Posterior vena cava (tissue), 2 donors: ENCODE data around the gene BOK. TPM values are rescaled to one million over a fixed set of nuclear protein-coding genes. Genes with fewer than 3 reads are reported as not detected.
"Not testable (repeated sequence)": the region's sequence is repeated elsewhere in the genome, so short reads cannot be mapped to it uniquely, and the experiment has no call there.

ENCODE experiments used
- DNase-seq: peaks from one replicate; pipeline ENCODE4 v3.0.0-alpha.2; 2020; ENCODE audit warnings: low spot score
- intact Hi-C, 2 donors: fragments of 100-400 bp; cut with DNase I; formaldehyde crosslinking; loops; one replicate each; pipeline versions ENCODE4 v1.14.1 to v1.14.2; 2022 to 2023
- total RNA-seq, 2 donors: library from RNA; stranded (reverse); fragmentation: NEBNext Ultra II Directional; extraction: Animal tissue kit (Norgen Biotek cat#: 25700); gene quantifications; one replicate each; pipeline ENCODE4 v1.2.1, GENCODE V29; 2021
- donor health status: DM: yes; HTN: yes; CAD: no.
- donor health status: DM: yes; HTN: yes; CAD: no.

Gene BOK
- total RNA-seq, 2 donors from 2014 or later, result 20.1 to 29.7 TPM

GRCh38 chr2:241567776-241568175, 9.2 kb downstream of the BOK start:
- intact Hi-C loops, result no loop called here
- no peak for DNase-seq

DNA sequence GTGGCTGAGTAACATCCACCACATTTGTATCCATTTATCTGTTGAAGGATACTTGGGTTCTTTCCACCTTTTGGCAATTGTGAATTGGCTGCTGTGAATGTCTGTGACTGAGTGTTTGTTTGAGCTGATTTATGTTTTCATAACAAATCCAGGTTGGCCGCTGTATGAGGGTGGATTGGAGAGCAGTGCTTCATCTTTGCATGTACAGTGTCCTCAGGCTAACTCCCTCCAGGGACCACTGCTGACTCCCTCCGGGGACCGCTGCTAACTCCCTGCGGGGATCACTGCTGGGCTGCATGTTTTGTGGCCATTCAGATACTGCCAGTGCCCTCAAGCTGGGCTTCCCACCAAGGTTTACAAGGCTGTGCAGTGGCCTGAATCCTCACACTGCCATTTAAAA, 10.2 kb downstream of the BOK start:
- DNase-seq, result peak; percentile 62
- intact Hi-C loops, result no loop called here

DNA sequence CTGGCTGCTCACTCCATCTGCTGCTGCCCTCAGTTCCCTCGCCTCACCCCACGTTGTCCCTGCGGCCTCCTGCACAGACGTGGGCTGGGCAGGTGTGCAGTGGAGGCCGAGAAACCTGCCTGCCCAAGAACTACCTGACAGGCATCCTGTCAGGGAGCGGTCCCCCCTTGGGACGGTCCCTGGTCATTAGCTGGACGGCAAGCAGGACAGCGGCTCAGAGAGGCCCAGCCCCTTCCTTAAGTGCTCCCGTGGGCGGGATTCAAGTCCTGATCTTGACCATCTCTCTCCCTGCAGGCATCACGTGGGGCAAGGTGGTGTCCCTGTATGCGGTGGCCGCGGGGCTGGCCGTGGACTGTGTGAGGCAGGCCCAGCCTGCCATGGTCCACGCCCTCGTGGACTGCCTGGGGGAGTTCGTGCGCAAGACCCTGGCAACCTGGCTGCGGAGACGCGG, 11.3 kb downstream of the BOK start:
- DNase-seq, result peak; percentile 53
- intact Hi-C loops, result no loop called here

DNA sequence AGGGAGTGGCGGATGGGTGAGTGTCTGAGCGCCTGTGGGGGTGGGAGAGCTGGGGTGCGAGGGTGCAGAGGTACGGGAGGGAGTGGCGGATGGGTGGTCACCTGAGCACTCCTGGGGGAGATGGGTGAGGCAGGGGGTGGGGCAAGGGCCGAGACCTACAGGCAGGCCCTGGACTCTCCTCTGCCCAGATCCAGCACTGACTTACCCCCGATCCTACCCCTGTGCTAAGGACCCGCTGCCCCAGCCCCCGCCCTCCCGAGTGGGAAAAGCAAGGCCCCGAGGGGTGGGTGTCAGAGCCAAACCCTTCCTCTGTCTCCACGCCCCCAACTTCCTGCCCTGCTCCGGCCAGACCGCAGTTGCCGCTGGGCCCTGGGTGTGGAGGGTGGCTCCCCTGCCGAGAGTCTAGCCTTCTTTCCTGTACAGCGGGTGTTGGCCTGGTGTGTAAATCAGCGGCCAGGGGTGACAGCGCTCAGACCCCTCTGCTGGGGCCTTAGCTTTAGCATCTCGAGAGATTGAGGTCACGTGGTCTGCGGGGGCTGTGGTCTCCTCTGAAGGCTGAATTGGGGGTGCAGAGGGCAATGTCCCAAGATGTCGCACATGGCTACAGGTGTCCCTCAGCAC, 12.5 kb downstream of the BOK start:
- intact Hi-C loops, result no loop called here
- peak; percentile 64 for DNase-seq

DNA sequence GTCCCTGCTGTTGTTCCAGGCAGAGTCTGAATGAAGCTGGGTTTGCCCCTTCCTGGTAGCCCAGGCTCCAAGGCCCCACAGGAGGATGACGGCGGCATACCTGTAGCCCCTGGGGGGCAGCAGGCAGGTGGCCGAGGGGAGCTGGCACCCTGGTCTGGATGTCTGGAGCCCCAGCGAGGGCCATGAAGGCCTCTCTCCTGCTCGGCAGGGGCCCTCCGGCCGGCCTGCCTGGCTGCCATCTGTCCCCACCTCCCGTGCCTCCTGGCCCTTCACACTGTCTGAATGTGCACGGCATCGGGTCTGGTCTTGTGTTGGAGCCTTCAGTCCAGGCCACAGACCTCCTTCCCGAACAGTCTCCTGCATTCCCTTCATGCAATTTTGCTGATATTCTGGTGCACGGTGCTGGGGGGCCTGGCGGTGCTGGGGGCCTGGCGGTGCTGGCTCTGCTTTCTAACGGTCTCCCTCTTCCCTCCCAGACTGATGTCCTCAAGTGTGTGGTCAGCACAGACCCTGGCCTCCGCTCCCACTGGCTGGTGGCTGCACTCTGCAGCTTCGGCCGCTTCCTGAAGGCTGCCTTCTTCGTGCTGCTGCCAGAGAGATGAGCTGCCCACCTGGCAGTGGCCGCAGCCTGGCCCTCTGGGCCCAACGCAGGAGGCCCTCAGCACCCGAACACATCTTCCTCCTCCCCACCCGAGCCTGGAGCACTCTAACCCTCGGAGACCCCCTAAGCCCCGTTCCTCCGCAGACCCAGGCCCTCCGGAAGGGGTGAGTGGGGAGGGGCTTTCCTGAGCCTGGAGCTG, 13.5 kb downstream of the BOK start:
- intact Hi-C loops, result no loop called here
- peak; percentile 76 for DNase-seq

DNA sequence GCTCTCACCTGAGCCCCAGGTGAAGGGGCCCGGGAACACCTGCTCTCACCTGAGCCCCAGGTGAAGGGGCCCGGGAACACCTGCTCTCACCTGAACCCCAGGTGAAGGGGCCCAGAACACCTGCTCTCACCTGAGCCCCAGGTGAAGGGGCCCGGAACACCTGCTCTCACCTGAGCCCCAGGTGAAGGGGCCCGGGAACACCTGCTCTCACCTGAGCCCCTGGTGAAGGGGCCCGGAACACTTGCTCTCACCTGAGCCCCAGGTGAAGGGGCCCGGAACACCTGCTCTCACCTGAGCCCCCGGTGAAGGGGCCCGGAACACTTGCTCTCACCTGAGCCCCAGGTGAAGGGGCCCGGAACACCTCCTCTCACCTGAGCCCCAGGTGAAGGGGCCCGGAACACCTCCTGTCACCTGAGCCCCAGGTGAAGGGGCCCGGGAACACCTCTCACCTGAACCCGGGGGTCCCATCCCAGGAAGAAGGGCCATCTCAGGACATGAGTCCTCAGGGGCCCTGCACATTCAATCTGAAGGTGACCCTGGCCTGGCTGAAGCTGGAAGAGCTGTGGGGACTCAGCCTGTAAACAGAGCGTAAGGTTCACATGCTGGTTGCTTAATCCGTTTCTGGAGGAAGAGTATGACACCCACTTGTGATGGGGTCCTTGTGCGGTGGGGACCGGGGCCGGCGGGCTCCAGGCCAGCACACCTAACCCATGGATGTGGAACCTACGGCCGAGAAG, 14.5 kb downstream of the BOK start:
- DNase-seq, result peak; percentile 67
- intact Hi-C loops, result not testable (repeated sequence)

DNA sequence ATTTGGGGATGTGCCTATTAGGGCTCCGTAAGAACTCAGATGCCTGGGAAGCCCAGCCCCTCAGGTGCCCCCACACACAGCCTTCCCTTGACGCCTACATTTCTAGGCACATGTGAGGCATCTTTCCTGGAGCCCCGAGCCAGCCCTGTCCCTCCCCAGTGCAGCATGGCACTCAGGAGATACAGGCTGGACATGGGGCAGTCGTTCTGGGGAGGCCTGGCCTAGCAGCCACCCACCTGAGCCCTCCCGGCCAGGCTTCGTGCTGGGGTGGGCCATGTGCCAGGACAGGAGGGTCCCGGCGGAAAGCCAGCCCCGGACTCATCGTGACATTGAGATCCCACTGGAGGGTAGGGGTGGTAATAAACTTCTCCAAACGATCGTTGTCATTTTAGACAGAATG, 15.2 kb downstream of the BOK start:
- DNase-seq, result peak; percentile 64
- intact Hi-C loops, result no loop called here

GRCh38 chr2:241574911-241575623, 16.5 kb downstream of the BOK start:
- intact Hi-C loops, result loop anchor here in 1 of 2 donors (1.0 kb wide), 1 partner anchor 64 kb away; no protein-coding TSS in a partner anchor
- DNase-seq, result peak; percentile 42

DNA sequence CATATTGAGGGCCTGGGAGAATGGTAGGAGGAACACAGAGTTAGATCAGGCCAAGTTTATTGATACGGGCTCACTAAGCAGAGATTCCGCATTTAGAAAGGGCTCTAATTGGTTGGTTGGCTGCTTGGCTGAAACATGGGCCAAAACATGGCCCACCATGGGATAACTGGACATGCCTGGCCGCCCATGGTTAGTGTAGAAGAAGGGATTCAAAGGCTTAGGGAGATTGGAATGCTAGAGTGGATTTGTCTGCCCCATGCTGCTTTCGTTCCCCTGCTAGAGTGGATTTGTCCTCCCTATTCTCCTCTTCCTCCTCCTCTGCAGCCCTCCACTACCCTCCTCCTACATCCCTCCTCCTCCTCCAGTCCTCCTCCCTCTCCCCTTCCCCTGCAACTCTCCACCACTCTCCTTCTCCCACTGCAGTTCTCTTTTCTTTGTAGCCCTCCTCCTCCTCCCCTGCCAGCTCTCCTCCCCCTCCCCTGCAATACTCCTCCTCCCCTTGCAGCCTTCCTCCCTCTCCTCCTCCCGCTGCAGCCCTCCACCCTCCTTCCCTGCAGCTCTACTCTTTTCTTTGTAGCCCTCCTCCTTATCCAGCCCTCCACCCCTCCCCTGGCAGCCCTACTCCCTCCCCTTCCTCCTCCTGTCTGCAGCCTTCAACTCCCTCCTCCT, 17.2 kb downstream of the BOK start:
- intact Hi-C loops, result loop anchor here in 1 of 2 donors (1.0 kb wide), 1 partner anchor 64 kb away; no protein-coding TSS in a partner anchor
- peak; percentile 16 for DNase-seq

DNA sequence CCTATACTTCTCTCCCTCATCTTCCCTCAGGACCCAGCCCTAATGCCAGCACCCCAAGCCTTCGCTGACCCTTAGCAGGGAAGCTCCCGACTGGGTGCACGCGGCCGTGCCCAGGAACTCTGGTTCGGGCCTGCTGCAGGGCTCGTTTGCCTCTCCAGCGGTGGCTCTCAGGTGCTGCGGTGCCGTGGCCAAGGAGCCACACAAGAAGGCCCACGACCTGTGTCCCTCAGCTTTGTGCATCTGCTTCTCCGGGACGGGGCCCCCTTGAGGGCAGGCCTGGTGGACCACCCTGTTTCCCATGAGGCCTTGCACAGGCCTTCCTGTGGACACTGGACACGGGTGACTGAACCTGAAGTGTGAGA, 17.7 kb downstream of the BOK start:
- peak; percentile 76 for DNase-seq
- intact Hi-C loops, result no loop called here

DNA sequence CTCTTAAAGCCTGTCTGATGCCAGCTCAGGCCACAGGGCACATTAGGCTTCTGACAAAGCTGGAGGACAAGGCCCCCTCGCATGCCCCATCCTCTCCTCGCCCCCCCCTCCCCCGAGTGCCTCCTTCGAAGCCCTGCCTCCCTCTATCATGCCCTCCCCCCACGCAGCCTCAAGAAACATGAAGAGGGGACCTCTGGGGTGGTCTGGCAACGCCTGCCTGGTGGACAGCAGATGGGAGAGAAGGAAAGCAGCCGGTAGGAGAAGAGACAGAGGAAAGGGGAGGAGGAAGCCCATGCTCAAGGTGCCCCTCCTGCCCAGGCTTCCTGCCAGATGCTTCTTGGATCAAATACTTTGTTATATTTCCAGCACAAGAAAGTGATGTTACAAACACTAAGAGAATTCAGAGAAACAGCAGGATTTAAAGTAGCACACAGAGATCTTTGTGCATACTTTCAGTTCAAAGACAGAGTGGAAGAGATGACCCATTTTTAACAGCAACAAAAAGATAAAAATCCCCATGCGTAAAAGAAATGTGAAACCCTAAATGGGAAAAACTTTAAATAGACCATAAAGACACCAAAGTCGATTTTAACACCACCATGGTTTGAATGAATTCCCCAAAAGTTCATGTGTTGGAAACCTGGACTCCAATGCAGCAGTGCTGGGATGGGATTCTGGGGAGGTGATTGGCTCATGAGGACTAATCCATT, 19.0 kb downstream of the BOK start:
- intact Hi-C loops, result no loop called here
- DNase-seq, result peak; percentile 22

DNA sequence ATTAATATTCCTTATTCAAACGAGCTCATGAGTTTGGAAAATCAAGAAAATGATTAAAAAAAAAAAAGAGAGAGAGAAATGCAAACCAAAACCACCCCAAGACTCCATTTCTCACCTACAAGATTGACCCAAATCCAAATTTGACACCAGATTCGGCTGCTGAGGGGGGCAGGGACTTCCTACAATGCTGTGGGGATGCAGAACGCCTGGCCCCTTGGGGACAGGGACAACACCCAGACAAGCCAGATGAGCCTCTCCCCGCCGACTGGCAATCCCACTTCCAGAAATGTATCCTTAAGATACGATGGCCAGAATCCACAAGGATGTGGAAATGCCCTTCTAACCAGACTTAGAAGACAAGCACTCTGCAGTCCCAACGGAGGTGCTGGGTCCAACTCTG, 20.7 kb downstream of the BOK start:
- intact Hi-C loops, result no loop called here
- DNase-seq, result peak; percentile 26

DNA sequence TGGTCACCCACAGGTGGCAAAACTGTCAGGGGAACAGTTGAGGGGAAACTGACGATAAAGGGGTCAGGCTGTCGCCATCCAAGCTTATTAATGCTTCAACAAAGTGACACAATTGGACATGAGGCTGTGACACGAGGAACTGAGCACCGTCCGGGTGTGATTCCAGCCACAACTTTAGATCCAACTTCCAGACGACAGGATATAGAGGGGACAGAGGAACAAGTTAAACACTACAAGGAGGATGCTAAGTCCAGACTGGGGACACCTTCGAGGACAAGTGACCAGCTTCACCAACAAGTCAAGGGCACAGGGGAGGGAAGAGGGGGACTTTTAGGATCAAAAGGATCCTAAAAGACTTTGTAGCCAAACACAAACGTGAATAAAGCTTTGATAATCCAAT, 23.8 kb downstream of the BOK start:
- intact Hi-C loops, result no loop called here
- DNase-seq, result peak; percentile 24

DNA sequence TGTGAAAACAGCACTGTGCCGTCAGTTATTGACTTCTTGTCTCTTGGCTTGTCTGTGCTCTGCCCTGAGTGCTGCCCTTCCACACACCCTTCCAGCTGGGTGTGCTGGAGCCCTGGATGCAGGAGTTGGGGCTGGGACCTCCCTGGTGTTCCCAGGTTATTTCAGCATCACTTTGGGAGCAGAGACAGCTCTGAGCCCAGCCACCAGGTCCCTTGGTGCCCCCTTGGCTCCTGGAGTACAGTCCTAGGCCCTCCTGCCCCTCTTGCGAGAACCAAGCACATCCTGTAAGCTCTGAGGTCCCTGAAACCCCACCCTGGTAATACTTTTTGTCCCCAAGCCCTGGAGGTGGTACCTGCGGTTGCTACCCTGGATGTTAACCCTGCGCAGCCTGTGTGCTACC, 24.3 kb downstream of the BOK start:
- peak; percentile 59 for DNase-seq
- intact Hi-C loops, result no loop called here

GRCh38 chr2:241584436-241584835, 25.9 kb downstream of the BOK start:
- intact Hi-C loops, result no loop called here
- DNase-seq, result peak; percentile 58

DNA sequence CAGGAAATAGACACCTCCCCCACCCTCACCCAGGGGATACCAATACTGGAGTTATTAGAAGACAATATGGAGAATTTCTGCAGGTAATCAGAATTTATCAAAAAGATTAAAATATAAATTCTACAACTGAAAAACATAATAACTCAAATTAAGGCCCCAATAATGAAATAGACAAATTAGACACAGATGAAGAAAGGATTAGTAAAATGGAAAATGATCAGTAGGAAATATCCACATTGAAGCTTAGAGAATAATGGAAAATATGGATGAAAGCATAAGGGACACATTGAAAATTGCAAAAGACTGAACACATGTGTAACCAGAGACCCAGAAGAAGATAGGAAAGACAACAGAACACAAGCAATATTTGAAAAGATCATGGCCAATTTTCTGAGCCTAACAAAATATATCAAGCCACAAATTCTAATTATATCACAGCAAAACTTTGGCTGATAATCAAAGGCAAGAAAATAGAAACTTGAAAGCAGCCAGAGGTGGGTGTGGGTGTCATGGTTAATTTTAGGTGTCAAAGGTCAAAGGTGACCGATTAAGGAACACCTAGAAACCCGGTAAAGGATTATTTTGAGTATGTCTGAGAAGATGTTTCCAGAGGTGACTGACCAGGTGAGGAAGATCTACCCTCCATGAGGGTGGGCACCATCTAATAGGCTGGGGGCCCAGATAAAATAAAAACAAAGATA, 28.2 kb downstream of the BOK start:
- no peak for DNase-seq
- intact Hi-C loops, result no loop called here

GRCh38 chr2:241589863-241590262, 31.3 kb downstream of the BOK start:
- DNase-seq, result peak; percentile 61
- intact Hi-C loops, result not testable (repeated sequence)
